ENCODE results near the gene DDX11. TPM values are rescaled to one million over a fixed set of nuclear protein-coding genes. Genes with fewer than 3 reads are reported as not detected.
A peak's percentile ranks its signal among the peaks of the same experiment; 100 is the strongest.
"Not testable (repeated sequence)": the region's sequence is repeated elsewhere in the genome, so short reads cannot be mapped to it uniquely, and the experiment has no call there.

Gene DDX11
- total RNA-seq, 1 experiment from 2014 or later, result 20.9 TPM

- DNase-seq (ENCODE audit: low spot score), result not testable (repeated sequence)
Measured at GRCh38 chr12:31067656-31068055, 6.0 kb upstream of the DDX11 start.

- DNase-seq (ENCODE audit: low spot score), result not testable (repeated sequence)
Measured at GRCh38 chr12:31070971-31071740, 2.5 kb upstream of the DDX11 start.

GRCh38 chr12:31072962-31073361, 698 bp upstream of the DDX11 start:
- DNase-seq (ENCODE audit: low spot score), result not testable (repeated sequence)

GRCh38 chr12:31074333-31074874, 744 bp downstream of the DDX11 start:
- not testable (repeated sequence) for DNase-seq (ENCODE audit: low spot score)

GRCh38 chr12:31076150-31076549, 2.5 kb downstream of the DDX11 start:
- not testable (repeated sequence) for DNase-seq (ENCODE audit: low spot score)

GRCh38 chr12:31077095-31077494, 3.4 kb downstream of the DDX11 start:
- not testable (repeated sequence) for DNase-seq (ENCODE audit: low spot score)

GRCh38 chr12:31077998-31078397, 4.3 kb downstream of the DDX11 start:
- DNase-seq (ENCODE audit: low spot score), result not testable (repeated sequence)

GRCh38 chr12:31079421-31079820, 5.8 kb downstream of the DDX11 start:
- not testable (repeated sequence) for DNase-seq (ENCODE audit: low spot score)

GRCh38 chr12:31080221-31080620, 6.6 kb downstream of the DDX11 start:
- peak; percentile 55 for DNase-seq (ENCODE audit: low spot score)

- DNase-seq (ENCODE audit: low spot score), result not testable (repeated sequence)
Measured at GRCh38 chr12:31081274-31081673, 7.6 kb downstream of the DDX11 start.

- not testable (repeated sequence) for DNase-seq (ENCODE audit: low spot score)
Measured at GRCh38 chr12:31084241-31084640, 10.6 kb downstream of the DDX11 start.

- not testable (repeated sequence) for DNase-seq (ENCODE audit: low spot score)
Measured at GRCh38 chr12:31086032-31086431, 12.4 kb downstream of the DDX11 start.

- not testable (repeated sequence) for DNase-seq (ENCODE audit: low spot score)
Measured at GRCh38 chr12:31087486-31087885, 13.8 kb downstream of the DDX11 start.

GRCh38 chr12:31087956-31088355, 14.3 kb downstream of the DDX11 start:
- DNase-seq (ENCODE audit: low spot score), result not testable (repeated sequence)

- no peak for DNase-seq (ENCODE audit: low spot score)
Measured at GRCh38 chr12:31089072-31089471, 15.4 kb downstream of the DDX11 start.

GRCh38 chr12:31091629-31092028, 18.0 kb downstream of the DDX11 start:
- not testable (repeated sequence) for DNase-seq (ENCODE audit: low spot score)

GRCh38 chr12:31092718-31093117, 19.1 kb downstream of the DDX11 start:
- DNase-seq (ENCODE audit: low spot score), result not testable (repeated sequence)

- not testable (repeated sequence) for DNase-seq (ENCODE audit: low spot score)
Measured at GRCh38 chr12:31095080-31095860, 21.6 kb downstream of the DDX11 start.

- not testable (repeated sequence) for DNase-seq (ENCODE audit: low spot score)
Measured at GRCh38 chr12:31096251-31097065, 22.8 kb downstream of the DDX11 start.

GRCh38 chr12:31097819-31098218, 24.2 kb downstream of the DDX11 start:
- DNase-seq (ENCODE audit: low spot score), result not testable (repeated sequence)

- not testable (repeated sequence) for DNase-seq (ENCODE audit: low spot score)
Measured at GRCh38 chr12:31098363-31098762, 24.7 kb downstream of the DDX11 start.
